Measurements from ENCODE around the gene TSHZ3.

Gene TSHZ3

DNA sequence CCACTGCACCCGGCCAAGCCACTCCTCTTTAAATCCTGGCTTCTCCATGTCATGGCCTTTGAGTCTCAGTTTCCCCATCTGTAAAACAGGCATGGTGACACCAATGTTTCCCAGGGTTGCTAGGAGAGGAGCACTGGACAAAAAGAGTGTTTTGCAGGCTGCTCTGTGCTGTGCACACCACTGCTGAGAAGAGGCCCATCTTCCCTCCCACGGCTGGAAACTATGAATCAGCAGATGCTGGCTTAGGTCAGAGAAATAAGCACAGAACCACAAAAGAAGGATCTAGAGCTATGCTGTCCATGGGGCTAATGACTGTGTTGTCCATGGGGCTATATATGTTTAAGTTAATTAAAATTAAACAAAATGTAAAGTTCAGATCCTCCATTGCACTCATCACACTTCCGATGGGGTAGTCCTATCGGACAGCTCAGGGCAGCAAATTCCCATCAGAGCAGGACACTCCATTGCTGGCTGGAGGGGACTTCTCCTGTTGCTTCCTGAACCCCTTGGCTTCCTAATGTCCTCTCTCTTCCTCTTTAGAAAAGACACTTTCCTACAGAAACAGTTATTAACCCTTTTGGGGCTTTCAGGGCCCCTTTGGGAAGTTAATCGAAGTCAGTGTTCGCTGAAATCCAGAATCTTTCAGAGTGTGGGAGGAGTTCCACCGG is 37.1 kb downstream of the TSHZ3 start:
- DNase-seq = peak; percentile 91

DNA sequence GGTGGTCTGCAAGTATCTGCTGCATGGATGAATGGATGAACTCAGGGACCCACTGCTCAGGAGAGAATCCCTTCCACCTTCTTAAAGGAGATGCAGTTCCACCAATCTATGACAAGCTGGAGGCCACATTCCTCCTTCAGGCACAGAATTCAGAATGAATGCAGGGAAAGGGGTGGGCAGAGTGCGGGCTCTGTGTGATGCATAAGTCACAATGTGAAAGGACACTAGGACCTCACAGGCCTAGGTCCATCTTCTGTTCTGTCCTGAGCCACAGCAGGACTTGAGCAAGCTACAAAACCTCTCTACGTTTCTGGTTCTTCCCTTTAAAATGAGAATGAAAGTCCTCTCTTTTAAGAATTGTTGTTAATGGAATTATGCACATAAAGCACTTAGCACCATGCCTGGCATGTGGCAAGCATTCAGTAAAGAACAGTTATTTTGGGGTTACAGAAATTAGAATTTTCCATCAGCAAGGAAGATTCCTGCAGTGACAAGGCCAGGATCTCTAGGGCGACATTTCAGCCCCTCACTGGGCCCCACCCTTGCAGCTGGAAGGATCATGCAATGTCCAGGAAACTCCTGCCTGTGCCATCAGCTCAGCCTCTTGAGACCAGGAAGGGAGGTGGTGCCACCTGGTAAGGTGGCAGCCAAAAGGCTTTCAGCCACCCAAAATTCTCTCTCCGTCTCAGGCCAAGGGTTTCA is 38.7 kb downstream of the TSHZ3 start:
- DNase-seq = no peak

DNA sequence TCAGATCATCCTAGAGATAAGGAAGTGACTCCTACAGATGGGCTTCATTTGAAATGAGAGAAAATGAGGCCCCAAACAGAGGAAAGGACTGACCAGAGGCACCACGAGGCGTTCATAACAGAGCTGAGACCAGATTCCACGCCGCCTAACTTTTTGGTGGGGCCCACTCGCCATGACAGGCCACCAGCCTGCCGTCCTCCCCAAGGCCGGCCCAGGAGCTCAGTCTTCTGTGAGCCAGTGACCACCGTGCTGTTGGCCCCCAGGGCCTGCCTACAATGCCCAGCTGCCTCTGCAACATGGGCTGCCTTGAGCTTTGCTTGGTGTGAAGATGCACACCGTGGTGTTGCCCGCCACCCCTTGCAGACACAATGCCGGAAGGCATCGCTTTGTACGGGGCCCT is 40.5 kb downstream of the TSHZ3 start:
- DNase-seq = no peak

DNA sequence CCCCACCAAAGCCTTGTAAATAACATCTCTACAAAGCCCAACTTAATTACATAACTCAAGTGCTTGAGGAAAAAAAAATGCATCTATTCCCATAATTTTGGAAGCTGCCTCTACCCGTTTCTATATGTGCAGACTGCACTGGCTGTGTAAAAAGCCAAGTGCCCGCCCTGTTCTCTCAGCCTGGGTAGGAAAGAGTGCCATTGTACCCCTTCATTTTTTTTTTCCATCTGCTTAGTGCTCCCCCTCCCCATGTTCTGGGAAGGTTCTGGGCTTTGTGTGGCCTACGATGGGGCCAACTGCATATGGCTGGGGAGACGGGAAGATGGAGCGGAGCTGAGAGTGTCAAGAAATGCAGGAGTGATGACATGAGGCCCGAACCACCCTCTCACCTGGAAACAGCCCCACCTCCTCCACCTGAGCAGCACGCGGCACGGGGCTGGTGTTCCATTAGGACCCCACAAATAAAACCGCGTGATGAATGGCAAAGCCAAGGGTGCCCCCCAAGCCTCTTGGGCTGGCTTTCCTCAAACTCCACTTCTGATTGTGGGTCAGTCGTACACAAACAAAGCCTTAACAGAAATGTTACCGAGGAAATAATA is 42.1 kb downstream of the TSHZ3 start:
- no peak for DNase-seq

DNA sequence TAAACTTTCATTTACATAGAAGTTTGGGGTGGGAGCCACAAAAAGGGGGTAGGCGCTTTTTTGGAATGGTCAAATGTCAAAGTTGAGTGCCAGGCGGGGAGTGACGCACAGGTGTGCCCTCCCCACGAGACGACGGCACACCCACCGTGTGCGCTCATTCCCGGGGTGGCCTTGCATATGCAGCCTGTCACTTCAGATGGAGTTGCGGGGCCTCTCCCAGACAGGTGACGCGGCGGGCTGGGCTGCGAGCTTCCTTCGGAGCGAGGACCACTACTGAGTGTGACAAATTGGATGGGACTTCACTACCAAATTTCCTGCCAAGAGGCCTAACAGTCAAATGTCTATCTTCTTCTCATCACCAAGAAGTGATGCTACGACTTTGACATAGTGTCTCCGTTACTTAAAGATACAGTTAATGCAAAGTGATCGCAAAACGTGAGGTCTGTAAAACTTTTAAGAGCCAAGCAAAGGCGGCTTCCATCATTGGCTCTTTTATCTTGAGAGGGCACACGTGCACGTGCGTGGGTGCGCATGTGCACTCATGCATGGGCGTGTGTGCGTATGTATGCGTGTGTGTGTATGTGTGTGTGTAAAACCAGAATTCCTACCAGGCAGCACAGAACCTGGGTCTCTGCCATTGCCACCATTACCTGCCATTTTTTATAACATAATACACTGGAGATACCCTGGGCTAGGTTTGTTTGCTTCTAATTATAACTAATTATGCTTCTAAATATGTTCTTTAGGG is 43.1 kb downstream of the TSHZ3 start:
- no peak for DNase-seq

DNA sequence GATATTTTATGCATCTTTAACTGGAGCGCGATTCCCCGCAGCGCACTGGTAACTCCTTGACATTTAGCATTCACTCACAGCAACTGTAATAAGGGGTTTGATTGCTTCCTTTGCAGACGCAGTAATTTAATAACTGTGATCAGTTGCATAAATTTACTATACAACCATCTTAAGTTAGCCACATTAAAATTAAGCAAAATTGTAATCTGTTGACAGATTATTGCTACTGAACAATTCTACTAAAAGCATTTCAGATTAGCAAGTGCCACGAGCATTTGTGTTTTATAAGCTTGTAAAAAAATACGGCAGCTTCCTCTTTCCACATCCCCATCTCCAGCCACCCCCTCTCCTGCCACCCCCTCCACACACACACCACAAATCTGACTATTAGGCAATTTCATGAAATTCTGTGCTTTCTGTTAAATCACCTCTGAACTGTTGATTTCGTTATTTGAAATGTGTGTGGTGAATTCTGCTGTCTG is 44.4 kb downstream of the TSHZ3 start:
- DNase-seq = peak; percentile 86

DNA sequence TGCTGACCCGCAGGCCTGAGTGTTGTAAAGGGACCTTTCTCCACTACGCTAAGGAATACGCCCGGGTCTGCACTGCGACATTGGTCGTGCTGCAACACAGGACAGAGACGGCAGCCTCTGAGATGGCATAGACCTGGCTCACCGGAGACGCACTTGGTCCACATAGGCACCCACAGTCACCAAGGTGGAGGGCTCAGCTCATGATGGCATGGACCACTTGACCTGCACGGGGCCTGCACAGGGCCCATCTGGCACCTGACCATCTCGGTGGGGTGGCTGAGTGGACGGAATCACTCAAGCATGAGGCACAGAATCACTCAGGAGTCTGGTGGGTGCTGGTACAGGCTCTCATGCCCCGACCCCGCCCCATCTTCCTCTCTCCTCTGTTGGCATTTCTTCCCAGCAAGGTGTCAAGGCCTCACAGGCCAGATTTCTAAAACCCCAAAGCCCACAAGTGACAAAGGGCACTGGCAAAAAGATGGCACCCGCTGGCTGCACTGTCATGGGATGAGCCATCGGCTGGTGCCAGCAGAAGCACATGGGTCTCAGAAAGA is 45.9 kb downstream of the TSHZ3 start:
- no peak for DNase-seq

DNA sequence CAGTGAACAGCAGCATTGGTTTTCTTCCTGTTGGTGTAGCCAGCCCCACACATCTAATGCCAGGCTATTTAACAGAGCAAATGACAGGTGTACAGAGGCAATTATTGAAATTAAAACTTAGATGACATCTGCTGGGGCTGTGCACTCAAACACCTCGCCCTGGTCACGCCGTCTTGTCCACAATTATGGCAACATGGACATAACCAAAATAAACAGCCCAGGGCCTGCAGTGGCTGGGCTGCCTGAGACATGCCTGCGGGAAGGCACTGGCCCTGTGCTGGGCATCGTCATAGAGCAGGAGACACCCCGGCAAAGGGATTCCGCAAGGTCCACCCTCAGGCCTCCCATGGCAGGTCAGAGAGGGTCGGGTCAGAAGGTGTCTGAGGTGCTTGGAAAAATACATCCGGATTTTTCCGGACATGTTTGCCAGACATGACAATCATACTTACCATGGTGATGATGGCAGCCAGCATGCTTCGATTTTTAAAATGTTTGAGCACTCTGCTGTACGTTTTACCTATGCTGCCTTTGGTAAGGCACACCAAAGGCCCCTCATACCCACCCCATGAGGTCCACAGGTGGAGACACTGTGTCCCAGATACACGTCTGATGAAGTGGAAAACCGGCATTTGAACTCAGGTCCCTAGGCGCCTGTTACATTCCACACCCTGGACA is 47.8 kb downstream of the TSHZ3 start:
- no peak for DNase-seq

DNA sequence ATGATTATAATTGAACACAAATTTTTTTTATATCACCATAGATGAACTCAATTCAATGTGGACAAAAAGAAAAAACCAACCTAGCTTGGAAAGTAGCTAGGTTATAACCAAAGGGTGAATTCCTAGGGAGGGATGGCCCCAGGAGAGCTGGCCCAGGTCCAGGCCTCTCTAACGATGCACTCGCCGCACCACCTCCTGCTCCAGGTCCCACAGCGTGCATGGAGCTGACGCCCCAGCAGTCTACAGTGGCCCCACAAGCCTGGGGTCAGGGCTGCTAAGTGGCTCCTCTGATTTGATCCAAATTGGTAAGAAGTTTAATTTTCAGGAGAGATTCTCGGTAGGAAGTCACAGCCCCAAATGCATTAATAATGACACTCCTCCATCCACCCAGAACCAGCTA is 48.8 kb downstream of the TSHZ3 start:
- no peak for DNase-seq

DNA sequence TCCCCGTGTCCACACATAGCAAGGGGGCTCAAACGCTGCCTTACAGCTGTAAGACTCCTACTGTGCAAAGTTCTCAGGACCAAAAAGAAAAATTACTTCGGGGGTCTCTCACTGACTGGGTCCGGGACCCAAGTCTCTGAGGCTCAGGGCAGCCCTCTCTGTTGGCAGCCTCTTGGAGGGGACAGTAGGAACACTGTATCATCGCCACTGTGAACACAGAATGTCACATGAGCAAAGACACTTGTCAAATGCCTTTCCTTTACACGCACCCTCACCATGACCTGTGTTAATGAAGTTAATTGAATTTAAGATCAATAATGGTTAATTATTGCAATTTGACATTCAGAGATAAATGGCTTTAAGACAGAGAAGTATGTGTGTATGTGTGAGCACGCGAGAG is 49.6 kb downstream of the TSHZ3 start:
- no peak for DNase-seq

DNA sequence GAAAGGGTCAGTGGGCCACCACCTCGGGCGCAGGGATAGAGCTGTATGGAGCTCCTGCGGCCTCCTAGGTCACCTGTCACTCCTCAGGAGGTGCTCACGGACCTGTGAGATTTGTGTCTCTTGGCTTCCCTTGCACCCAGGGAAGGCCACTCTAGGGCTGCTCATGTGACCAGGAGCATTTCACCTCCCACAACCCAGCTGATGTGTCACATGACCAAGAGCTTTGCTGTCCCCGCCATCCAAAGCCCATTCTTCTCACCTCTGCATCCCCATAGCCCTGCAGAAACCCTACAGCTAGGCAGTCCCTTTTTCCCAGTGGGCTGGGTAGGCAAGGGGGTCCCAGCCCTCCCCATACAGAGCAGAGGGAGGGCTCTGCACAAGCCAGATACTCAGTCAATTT is 51.2 kb downstream of the TSHZ3 start:
- DNase-seq = no peak

DNA sequence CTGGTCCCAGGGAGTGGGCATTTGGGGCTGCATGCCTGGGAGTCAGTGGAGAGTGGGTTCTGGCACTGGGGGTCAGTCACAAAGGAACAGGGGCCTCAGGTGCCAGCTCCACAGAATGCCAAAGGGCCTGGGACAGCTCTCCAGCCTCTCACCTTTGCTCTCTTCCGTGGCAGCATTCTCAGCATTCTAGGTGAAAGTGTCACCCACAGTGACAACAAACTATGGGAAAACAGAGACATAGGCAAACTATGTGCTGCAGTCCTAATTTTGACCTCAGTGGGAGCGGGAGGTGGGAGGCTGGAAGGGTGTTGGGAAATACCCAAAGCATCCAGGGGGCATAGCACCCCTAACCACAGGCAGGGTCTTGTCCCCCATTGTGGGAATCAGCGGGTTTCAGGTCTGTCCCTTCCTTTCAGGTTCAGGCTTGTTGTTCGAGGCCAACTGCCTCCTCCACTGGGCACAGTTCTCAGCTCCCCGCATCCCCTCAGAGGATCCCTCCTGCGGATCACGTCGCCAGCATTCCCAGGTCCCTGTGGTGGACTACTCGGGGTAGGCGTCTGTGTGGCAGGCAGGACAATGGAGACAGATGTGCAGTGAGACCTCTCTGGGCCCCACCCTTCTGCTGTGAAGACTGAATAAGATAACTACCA is 52.4 kb downstream of the TSHZ3 start:
- DNase-seq = no peak

DNA sequence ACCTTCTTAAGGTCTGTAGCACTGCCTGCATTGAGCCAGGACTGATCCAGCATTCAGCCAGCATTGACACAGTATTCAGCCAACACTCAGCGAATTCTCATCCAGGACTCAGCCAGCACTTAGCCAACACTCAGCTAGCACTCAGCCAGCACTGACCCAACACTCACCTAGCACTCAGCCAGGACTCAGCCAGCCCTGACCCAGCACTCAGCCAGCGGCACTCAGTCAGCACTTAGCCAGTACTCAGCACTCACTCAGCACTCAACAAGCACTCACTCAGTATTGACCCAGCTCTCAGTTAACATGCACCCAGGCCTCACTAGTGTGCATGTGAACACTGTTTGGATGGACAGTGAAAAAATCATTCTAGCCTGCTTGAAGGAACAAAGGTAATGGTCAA is 55.0 kb downstream of the TSHZ3 start:
- no peak for DNase-seq

DNA sequence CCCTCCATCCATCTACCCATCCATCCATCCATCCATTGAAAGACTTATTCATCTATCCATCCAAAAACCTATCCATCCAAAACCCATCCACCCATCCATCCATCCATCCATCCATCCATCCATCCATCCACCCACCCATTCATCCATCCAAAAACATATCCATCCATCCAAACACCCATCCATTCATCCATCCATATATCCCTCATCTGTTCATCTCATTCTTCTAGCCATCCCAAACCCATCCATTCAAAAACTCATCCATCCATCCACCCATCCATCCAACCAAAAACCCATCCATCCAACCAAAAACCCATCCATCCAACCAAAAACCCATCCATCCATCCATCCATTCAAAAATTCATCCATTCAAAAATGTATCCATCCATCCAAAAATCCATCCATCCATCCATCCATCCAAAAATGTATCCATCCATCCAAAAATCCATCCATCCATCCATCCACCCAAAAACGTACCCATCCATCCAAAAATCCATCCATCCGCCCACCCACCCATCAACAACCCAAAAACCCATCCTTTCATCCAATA is 56.5 kb downstream of the TSHZ3 start:
- DNase-seq = no peak

DNA sequence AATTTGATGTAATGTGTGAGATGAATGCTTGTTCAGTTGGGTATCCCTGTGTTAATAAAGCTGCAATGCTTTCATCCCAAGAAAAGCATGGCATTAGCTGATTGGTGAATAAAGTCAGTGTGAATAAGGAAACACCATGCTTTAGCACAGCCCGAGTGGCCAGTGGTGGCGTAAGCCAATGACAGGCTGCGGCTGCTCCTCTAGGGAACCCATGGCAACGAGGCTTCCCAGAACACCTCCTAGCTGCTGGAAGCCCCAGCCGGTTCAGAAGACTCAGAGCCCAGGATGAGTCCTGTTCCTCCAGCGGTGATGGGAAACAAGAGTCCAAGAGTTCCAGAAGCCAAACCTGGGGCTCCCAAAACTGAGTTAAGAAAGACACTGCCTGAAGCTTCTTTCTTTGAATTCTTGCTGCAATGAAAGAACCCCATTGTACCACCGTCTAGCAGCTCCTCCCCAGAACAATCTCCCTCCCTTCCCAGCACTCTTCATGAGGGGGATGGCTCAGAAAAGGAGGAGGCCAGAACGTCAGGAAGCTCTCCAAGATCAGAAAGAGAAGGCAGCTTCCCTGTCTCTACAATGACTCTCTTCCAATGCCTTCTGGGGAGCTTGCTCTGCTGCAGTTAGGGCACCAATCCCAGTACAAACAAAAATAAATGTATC is 58.2 kb downstream of the TSHZ3 start:
- DNase-seq = no peak

DNA sequence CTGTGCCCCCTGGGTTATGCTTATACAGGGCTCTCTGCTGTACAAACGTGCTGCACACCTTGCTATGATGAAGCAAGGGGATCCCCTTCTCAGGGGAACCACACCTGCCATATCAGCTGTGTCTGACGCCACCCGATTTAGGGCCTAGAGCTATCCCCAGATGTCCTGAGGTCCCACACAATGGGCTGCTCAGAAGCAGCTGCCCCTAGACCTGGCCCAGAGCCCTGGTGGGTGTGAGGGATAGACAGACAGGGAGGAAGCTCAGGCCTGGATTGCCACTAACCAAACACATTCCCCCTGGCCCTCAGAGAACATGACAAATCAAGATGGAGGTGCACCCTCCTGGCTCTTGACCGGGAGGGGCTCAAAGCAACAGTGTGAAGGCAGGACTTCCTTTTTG is 59.3 kb downstream of the TSHZ3 start:
- DNase-seq = no peak

DNA sequence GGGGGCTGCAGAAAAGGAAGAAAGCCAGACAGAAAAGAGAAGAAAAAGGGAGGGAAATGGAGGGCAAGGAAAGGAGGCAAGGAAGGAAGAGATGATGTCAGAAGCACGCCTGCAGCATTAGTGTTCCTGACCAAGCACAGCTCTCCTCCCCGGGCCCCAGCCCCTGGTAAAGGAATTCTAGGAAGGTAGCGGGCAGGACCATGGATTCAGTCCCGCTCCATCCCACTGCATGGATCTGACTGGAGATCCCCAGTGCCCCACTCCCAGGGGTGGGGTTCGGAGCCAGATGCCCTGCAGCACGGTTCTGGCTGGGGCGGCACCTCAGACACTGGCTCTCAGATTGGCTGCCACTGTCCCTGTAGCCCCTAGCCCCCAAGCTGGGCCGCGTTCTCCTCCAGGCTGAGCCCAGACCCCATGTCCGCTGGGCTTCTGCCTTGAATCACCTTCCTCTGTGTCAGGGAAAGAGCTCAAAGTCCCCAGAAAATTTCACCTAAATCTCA is 59.8 kb downstream of the TSHZ3 start:
- DNase-seq = no peak

DNA sequence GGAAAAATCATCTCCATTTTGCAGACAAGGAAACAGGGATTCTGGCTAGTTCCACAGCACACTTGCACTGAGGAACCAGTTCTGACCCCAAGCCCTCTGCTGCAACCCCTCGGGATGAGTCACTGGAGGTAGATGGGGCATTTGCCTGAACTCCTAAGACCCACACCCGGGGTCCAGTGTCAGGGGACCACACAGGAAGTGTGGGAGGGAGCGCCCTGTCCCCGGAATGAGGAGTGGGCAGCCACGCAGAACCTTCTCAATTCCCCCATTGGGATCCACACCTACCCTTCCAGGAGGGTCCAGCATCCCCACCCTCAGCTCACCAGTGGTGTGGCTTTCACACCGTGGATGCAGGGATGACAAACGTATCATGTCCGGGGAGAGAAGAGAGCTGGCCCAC is 62.7 kb downstream of the TSHZ3 start:
- DNase-seq = no peak

DNA sequence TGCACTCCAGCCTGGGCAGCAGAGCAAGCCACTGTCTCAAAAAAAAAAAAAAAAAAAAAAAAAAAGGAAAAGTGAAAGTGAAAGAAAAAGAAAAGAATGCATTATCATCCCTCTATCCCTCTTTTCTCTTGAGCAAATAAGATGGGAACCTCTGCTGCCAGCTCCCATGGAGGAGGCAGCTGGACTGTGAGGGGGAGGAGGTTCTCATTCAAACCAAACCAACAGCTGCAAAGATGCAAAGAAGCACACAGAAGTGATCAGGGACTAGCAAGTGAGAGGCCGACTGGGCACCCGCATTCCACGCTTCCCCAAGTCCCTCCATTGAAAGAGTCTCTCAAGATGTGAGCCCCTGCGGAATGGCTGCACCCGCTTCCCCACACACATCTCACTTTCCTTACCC is 63.5 kb downstream of the TSHZ3 start:
- peak; percentile 14 for DNase-seq

DNA sequence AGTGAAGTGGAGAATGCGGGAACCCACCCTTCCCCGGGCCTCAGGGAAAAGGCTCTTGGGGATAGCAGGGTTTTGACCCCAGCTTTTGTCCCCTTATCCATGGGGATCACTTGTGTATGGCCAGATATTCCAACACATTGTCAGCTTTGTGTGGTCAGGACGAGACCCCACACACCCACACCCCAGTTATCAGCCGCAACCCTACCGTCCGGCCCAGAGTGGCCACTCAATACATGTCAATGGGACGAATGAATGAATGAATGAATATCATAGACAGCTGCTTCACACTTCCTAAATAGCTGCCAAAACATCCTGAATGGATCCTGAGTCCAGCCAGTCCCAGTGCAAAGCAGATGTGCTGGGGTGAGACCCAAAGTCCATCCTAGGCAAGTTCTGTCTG is 64.6 kb downstream of the TSHZ3 start:
- no peak for DNase-seq

DNA sequence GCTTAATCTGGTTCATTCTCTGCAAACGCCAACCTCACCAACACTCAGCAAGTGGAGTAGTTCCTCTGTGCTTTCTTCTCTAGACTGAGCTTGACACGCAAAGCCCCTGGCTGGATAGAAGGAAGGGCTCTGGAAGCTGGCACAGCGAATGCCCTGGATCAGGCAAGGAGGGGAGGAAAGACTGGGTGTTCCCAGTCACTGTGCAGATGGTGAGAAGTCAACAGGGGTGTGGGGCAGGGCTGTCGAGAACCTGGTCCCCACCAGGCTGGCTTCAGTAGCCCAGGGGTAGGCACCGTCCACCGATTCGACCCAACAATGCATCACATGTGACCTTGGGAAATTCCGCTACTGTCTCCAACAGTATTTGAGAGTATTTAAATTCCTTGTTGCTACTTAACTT is 65.5 kb downstream of the TSHZ3 start:
- no peak for DNase-seq

Data from inflammatory macrophage treated with lipopolysaccharide for 4 hours (primary cell).